H1 (cell line): Measurements from ENCODE around the gene CPLX1. TPM values are rescaled to one million over a fixed set of nuclear protein-coding genes. Genes with fewer than 3 reads are reported as not detected.

Experiments used
- CTCF ChIA-PET: fragments of 300-600 bp; sonication (Branson Sonifier 250); formaldehyde crosslinking; loops from one replicate; lab custom pipeline; 2021; ENCODE audit not compliant: partially characterized antibody; lab: Charles Lee
- POLR2A ChIA-PET: fragments of 300-600 bp; sonication (Branson Sonifier 250); formaldehyde crosslinking; loops from one replicate; lab custom pipeline; 2021; ENCODE audit warnings: inconsistent platforms; ENCODE audit not compliant: partially characterized antibody; lab: Charles Lee
- DNase-seq, 2 experiments: peaks; one replicate each; pipeline versions ENCODE4 v3.0.0 to v3.0.0-alpha.2; 2010 to 2022; ENCODE audit warnings: low spot score in 2 of 2, low read depth in 1 of 2, mixed read lengths in 1 of 2
- FAIRE-seq: peaks from 2 replicates; lab custom pipeline; 2011; peaks lifted over from hg19 to GRCh38; lab: Jason Lieb, UNC
- H2AFZ ChIP-seq: 2 replicates; pipeline ENCODE4 v1.8.1; 2012; ENCODE audit warnings: low read length, inconsistent platforms
- H2AK5ac ChIP-seq: 2 replicates; pipeline ENCODE4 v1.6.1; 2013; ENCODE audit warnings: low read depth, low read length
- H2BK120ac ChIP-seq: replicated peaks from 2 replicates; pipeline ENCODE3; 2013; ENCODE audit warnings: low read depth, low read length, inconsistent platforms
- H2BK12ac ChIP-seq: 2 replicates; pipeline ENCODE4 v1.6.1; 2013; ENCODE audit warnings: low read depth, low read length
- H2BK15ac ChIP-seq: 2 replicates; pipeline ENCODE4 v1.6.1; 2013; ENCODE audit warnings: low read length
- H2BK20ac ChIP-seq: 2 replicates; pipeline ENCODE4 v1.6.1; 2013; ENCODE audit warnings: low read length
- H2BK5ac ChIP-seq: 2 replicates; pipeline ENCODE4 v1.6.1; 2013; ENCODE audit warnings: low read depth, low read length
- H3K14ac ChIP-seq: 2 replicates; pipeline ENCODE4 v1.6.1; 2013; ENCODE audit warnings: inconsistent platforms; ENCODE audit not compliant: insufficient read length
- H3K18ac ChIP-seq: 2 replicates; pipeline ENCODE4 v1.6.1; 2013; ENCODE audit warnings: low read length; ENCODE audit errors: extremely low read depth
- H3K23ac ChIP-seq: 2 replicates; pipeline ENCODE4 v1.6.1; 2013; ENCODE audit warnings: inconsistent platforms; ENCODE audit not compliant: insufficient read length
- H3K23me2 ChIP-seq: 2 replicates; pipeline ENCODE4 v1.6.1; 2013; ENCODE audit warnings: low read depth, low read length
- H3K27ac ChIP-seq: 2 replicates; pipeline ENCODE4 v1.6.1; 2011; ENCODE audit warnings: low read depth, low read length, inconsistent platforms
- H3K27me3 ChIP-seq, 4 experiments: replicated peaks in 1 of 4; 1 replicate in 1 of 4; 2 replicates in 3 of 4; pipeline versions ENCODE4 v1.6.1 to v1.8.1; 2011 to 2013; ENCODE audit warnings: low read length in 3 of 4, mild to moderate bottlenecking in 3 of 4, inconsistent platforms in 2 of 4, mixed read lengths in 2 of 4, moderate library complexity in 1 of 4; ENCODE audit not compliant: control insufficient read depth in 3 of 4, insufficient read depth in 3 of 4; ENCODE audit errors: extremely low read depth in 1 of 4
- H3K36me3 ChIP-seq, 4 experiments: 2 replicates each; pipeline versions ENCODE4 v1.6.1 to v1.8.1; 2011 to 2013; ENCODE audit warnings: mild to moderate bottlenecking in 4 of 4, low read length in 3 of 4, moderate library complexity in 2 of 4, control low read depth in 1 of 4, inconsistent platforms in 1 of 4; ENCODE audit not compliant: insufficient read depth in 4 of 4, control insufficient read depth in 2 of 4
- H3K4ac ChIP-seq: replicated peaks from 2 replicates; pipeline ENCODE3; 2013; ENCODE audit warnings: low read length, low read depth, mixed read lengths, inconsistent platforms; ENCODE audit not compliant: insufficient read length
- H3K4me1 ChIP-seq, 4 experiments: replicated peaks in 1 of 4; 1 replicate in 1 of 4; 2 replicates in 3 of 4; pipeline versions ENCODE4 v1.6.1 to v1.8.1; 2011 to 2013; ENCODE audit warnings: low read length in 3 of 4, inconsistent platforms in 2 of 4, mixed read lengths in 1 of 4; ENCODE audit not compliant: insufficient read depth in 4 of 4, control insufficient read depth in 3 of 4
- H3K4me2 ChIP-seq, 2 experiments: 2 replicates each; pipeline versions ENCODE4 v1.6.1 to v1.8.1; 2011 to 2013; ENCODE audit warnings: low read depth in 2 of 2, low read length in 2 of 2, control low read depth in 1 of 2, inconsistent platforms in 1 of 2, mild to moderate bottlenecking in 1 of 2; ENCODE audit not compliant: insufficient read depth in 1 of 2
- H3K4me3 ChIP-seq, 4 experiments: fragments of 200-600, 300-600 bp in 1 of 4; sonication (generic), shearing (Covaris generic), sonication (Bioruptor Twin) in 1 of 4; 2 replicates each; pipeline versions ENCODE4 v1.5.1 to v1.8.1; 2011 to 2016; ENCODE audit warnings: low read length in 4 of 4, low read depth in 3 of 4, control low read depth in 2 of 4, inconsistent platforms in 2 of 4, mild to moderate bottlenecking in 2 of 4, mixed read lengths in 1 of 4, moderate library complexity in 1 of 4; ENCODE audit not compliant: insufficient read depth in 2 of 4; ENCODE audit errors: extremely low read depth in 1 of 4
- H3K56ac ChIP-seq: replicated peaks from 2 replicates; pipeline ENCODE3; 2013; ENCODE audit warnings: low read depth, mild to moderate bottlenecking, mixed read lengths, low read length, inconsistent platforms; ENCODE audit not compliant: insufficient read length
- H3K79me1 ChIP-seq: 2 replicates; pipeline ENCODE4 v1.6.1; 2013; ENCODE audit warnings: low read depth, low read length, control low read depth
- H3K79me2 ChIP-seq, 2 experiments: 2 replicates each; pipeline versions ENCODE4 v1.6.1 to v1.8.1; 2012 to 2013; ENCODE audit warnings: low read length in 2 of 2, mild to moderate bottlenecking in 2 of 2, inconsistent platforms in 1 of 2; ENCODE audit not compliant: insufficient read depth in 2 of 2, control insufficient read depth in 1 of 2
- H3K9ac ChIP-seq, 4 experiments: replicated peaks in 1 of 4; 1 replicate in 1 of 4; 2 replicates in 3 of 4; pipeline versions ENCODE4 v1.6.1 to v1.8.1; 2011 to 2013; ENCODE audit warnings: low read depth in 3 of 4, low read length in 3 of 4, control low read depth in 2 of 4, mild to moderate bottlenecking in 2 of 4, moderate library complexity in 2 of 4, inconsistent platforms in 1 of 4; ENCODE audit errors: extremely low read depth in 1 of 4
- H3K9me3 ChIP-seq, 2 experiments: 2 replicates each; pipeline versions ENCODE4 v1.6.1 to v1.8.1; 2012 to 2013; ENCODE audit warnings: mild to moderate bottlenecking in 2 of 2, moderate library complexity in 2 of 2, control low read depth in 1 of 2, inconsistent platforms in 1 of 2, low read depth in 1 of 2, low read length in 1 of 2, mixed read lengths in 1 of 2; ENCODE audit not compliant: insufficient read depth in 2 of 2
- H4K20me1 ChIP-seq, 2 experiments: replicated peaks in 1 of 2; 2 replicates each; pipeline versions ENCODE3 to v1.8.1; 2011 to 2013; ENCODE audit warnings: inconsistent platforms in 2 of 2, low read length in 2 of 2, mild to moderate bottlenecking in 1 of 2; ENCODE audit not compliant: insufficient read depth in 2 of 2, control insufficient read depth in 1 of 2
- H4K5ac ChIP-seq: 2 replicates; pipeline ENCODE4 v1.6.1; 2013; ENCODE audit warnings: low read length, low read depth, mixed read lengths, inconsistent platforms; ENCODE audit not compliant: insufficient read length
- H4K8ac ChIP-seq: 2 replicates; pipeline ENCODE4 v1.8.0; 2013; ENCODE audit warnings: mild to moderate bottlenecking, moderate library complexity, low read length, inconsistent platforms; ENCODE audit not compliant: insufficient read depth; ENCODE audit errors: extremely low read depth
- H4K91ac ChIP-seq: replicated peaks from 2 replicates; pipeline ENCODE3; 2013; ENCODE audit warnings: low read length, mixed read lengths, inconsistent platforms; ENCODE audit not compliant: insufficient read length
- CBX5 ChIP-seq: fragments of 300-800, 300-1000 bp; sonication (generic); IDR thresholded peaks from 2 replicates; pipeline ENCODE4 v1.7.1; 2016; ENCODE audit warnings: antibody characterized with exemption, low read length, low read depth
- CHD2 ChIP-seq: IDR thresholded peaks from 2 replicates; pipeline ENCODE4 v1.6.1; 2012; ENCODE audit warnings: low read length, improper control_type of control experiment
- CTBP2 ChIP-seq: IDR thresholded peaks from 2 replicates; pipeline ENCODE4 v1.7.0; 2011; ENCODE audit warnings: borderline replicate concordance, mild to moderate bottlenecking, moderate library complexity, mixed read lengths, low read length; ENCODE audit not compliant: insufficient read depth, insufficient read length
- POLR2AphosphoS5 ChIP-seq: IDR thresholded peaks from 2 replicates; pipeline ENCODE4 v1.6.1; 2011; ENCODE audit warnings: low read depth, low read length
- POU5F1 ChIP-seq: IDR thresholded peaks from 2 replicates; pipeline ENCODE4 v1.6.1; 2011; ENCODE audit warnings: low read depth, mild to moderate bottlenecking, low read length, moderate library complexity
- RXRA ChIP-seq: IDR thresholded peaks from 2 replicates; pipeline ENCODE4 v1.6.1; 2011; ENCODE audit warnings: low read depth, mild to moderate bottlenecking, low read length, moderate library complexity; ENCODE audit not compliant: insufficient read depth
- SP1 ChIP-seq: IDR thresholded peaks from 2 replicates; pipeline ENCODE4 v1.6.1; 2011; ENCODE audit warnings: low read depth, low read length
- WGBS, 2 experiments: shearing (Covaris generic) in 1 of 2; methylation state at CpG; one replicate each; pipeline versions ENCODE4 v1.1.6 to v1.1.7; 2013 to 2015; ENCODE audit warnings: low lambda C conversion rate in 2 of 2, mixed read lengths in 2 of 2, inconsistent platforms in 1 of 2, low coverage in 1 of 2, missing lambda C conversion rate in 1 of 2; ENCODE audit not compliant: insufficient replicate concordance in 2 of 2, insufficient coverage in 1 of 2, insufficient read length in 1 of 2; ENCODE audit errors: extremely low coverage in 1 of 2, missing lambda C conversion rate in 1 of 2; 5-methylcytosine and 5-hydroxymethylcytosine counted together
- polyA plus RNA-seq, 7 experiments: library from polyadenylated mRNA; depleted of rRNA in 3 of 7; stranded (reverse) in 5 of 7; unstranded in 2 of 7; fragments of >200 nt in 5 of 7; fragments of 200-250 nt in 2 of 7; gene quantifications; 1 replicate in 5 of 7; 2 replicates in 1 of 7; 4 replicates in 1 of 7; pipeline versions ENCODE4 v1.2.1 to v1.2.3, GENCODE V29; 2011 to 2013; ENCODE audit warnings: missing spikeins in 2 of 7, mixed read lengths in 2 of 7
- total RNA-seq: library from RNA; stranded (reverse); fragmentation: NEBNext Ultra II Directional; extraction: Animal tissue kit (Norgen Biotek cat#: 25700); gene quantifications from 2 replicates; pipeline ENCODE4 v1.2.1, GENCODE V29; 2021

CPLX1 gene
- total and polyA plus RNA-seq, 2 of the 8 experiments (the other 6 are each of a cell fraction or from before 2014, with no cell fraction given) = 0.32 to 0.56 TPM

DNA sequence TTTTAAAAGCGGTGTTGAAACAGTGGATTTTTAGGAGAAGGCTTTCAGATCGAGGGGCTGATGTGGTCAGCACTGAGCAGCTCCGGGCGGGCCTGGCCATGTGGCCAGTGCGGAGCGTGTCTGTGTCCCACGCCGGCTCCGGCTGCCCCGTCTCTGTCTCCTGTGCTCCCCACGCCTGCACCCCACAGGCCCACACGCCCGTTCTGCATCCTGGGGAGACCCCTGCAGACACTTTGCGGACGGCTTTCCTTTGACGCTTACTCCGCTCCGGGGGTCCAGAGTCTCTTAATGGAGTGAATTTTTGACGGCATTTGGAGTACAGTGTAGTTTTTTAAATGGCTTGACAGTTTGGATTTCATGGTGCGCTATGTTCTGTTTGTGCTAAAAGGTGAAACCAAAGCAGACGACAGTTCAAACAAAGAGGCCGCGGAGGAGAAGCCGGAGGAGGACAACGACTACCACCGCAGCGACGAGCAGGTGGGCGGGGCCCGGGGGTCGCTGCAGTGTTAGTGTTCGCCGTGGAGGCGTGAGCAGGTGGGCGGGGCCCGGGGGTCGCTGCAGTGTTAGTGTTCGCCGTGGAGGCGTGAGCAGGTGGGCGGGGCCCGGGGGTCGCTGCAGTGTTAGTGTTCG lies 81.6 kb downstream of the CPLX1 start:
- CTCF ChIA-PET = no interaction called here

More for the DNA sequence above, 81.6 kb downstream of the CPLX1 start:
- Histone ChIP-seq H4K20me1 (peaks cover 13 to 19% of the 10 kb centered on the region in 2 experiments), H2BK120ac (no peak overlapping the region), H3K23me2 (no peaks in the 10 kb centered on the region), H3K4me1 (no peaks in the 10 kb centered on the region), H3K9me3 (no peaks in the 10 kb centered on the region; a peak in 1 of 4 replicates), H2BK5ac (no peak overlapping the region), H4K91ac (no peak overlapping the region), H2AK5ac (no peak overlapping the region), H3K9ac (no peak overlapping the region), H3K14ac (no peak overlapping the region), H3K18ac (no peak overlapping the region), H3K27ac (no peak overlapping the region), H3K79me1 (no peaks in the 10 kb centered on the region; the same call in 1 of the 2 replicates), H3K23ac (no peak overlapping the region), H3K4ac (no peak overlapping the region), H4K8ac (no peak overlapping the region; the same call in 1 of the 2 replicates), H2BK15ac (no peak overlapping the region), H4K5ac (no peak overlapping the region), H3K79me2 (peaks cover 0 to 5% of the 10 kb centered on the region in 2 experiments; a peak in 1 of 4 replicates), H3K56ac (no peak overlapping the region), H2AFZ (no peak overlapping the region)
- POLR2A ChIA-PET = no interaction called here
- DNase-seq = no peak
- 93% methylated on average over 32 of the region's 44 CpGs; no CpG with 5 or more reads in 1 of the 2 experiments for WGBS, 2 experiments
- FAIRE-seq = no peak
- no peak for TF ChIP-seq SP1
- TF ChIP-seq POU5F1 = no peak
- TF ChIP-seq CTBP2 = no peak
- no peak for TF ChIP-seq CBX5
- no peak for TF ChIP-seq CHD2
- TF ChIP-seq POLR2AphosphoS5 = no peak
- no peak for TF ChIP-seq RXRA
- TF ChIP-seq, all 59 proteins: peak for 0
- Histone ChIP-seq H2BK12ac (no peak overlapping the region), H3K27me3 (no peaks in the 10 kb centered on the region), H3K4me2 (no peak overlapping the region), H3K4me3 (no peak overlapping the region), H2BK20ac (no peak overlapping the region), H3K36me3 (peaks cover 0 to 23% (median 9%) of the 10 kb centered on the region in 4 experiments; a peak in 5 of 8 replicates)
